CD4-positive, alpha-beta T cell (primary cell): ENCODE data around the gene THOC7. TPM values are rescaled to one million over a fixed set of nuclear protein-coding genes. Genes with fewer than 3 reads are reported as not detected.

ENCODE experiments used
- ATAC-seq: fragments of 200-7000 bp; cut with Tn5 transposase; one replicate; pipeline ENCODE4 v1.10.0; 2022; ENCODE audit warnings: mild to moderate bottlenecking; ENCODE audit not compliant: poor library complexity
- CTCF ChIA-PET: fragments of 350-600 bp; sonication (Branson Sonifier 250); formaldehyde crosslinking; loops from one replicate; lab custom pipeline; 2021; ENCODE audit warnings: antibody characterized with exemption, inconsistent platforms; lab: Charles Lee
- POLR2A ChIA-PET: fragments of 350-600 bp; sonication (Branson Sonifier 250); formaldehyde crosslinking; loops from one replicate; lab custom pipeline; 2021; ENCODE audit warnings: antibody characterized with exemption, inconsistent platforms; lab: Charles Lee
- DNase-seq, 14 experiments: peaks; one replicate each; pipeline ENCODE4 v3.0.0-alpha.2; 2013 to 2020; ENCODE audit warnings: mixed read lengths in 2 of 14
- H3K27ac ChIP-seq, 2 donors: one replicate each; pipeline versions ENCODE4 v1.5.1 to v1.7.0; 2013; ENCODE audit warnings: low read length in 2 of 2, low read depth in 1 of 2, mild to moderate bottlenecking in 1 of 2
- H3K27me3 ChIP-seq, 2 experiments: 1 replicate in 1 of 2; 2 replicates in 1 of 2; pipeline versions ENCODE4 v1.6.1 to v1.7.0; 2013; ENCODE audit warnings: low read length in 2 of 2, control low read depth in 1 of 2, mild to moderate bottlenecking in 1 of 2, moderate library complexity in 1 of 2; ENCODE audit not compliant: insufficient read depth in 2 of 2, control insufficient read depth in 1 of 2
- H3K36me3 ChIP-seq: one replicate; pipeline ENCODE4 v1.6.1; 2013; ENCODE audit warnings: low read length, control low read depth; ENCODE audit not compliant: insufficient read depth
- H3K4me1 ChIP-seq: one replicate; pipeline ENCODE4 v1.6.1; 2013; ENCODE audit warnings: low read length, control low read depth; ENCODE audit not compliant: insufficient read depth
- H3K4me3 ChIP-seq: one replicate; pipeline ENCODE4 v1.5.1; 2013; ENCODE audit warnings: mild to moderate bottlenecking, low read length, moderate library complexity
- H3K9me3 ChIP-seq, 2 experiments: 1 replicate in 1 of 2; 2 replicates in 1 of 2; pipeline versions ENCODE4 v1.6.1 to v1.7.0; 2013; ENCODE audit warnings: low read length in 2 of 2, mild to moderate bottlenecking in 2 of 2, control low read depth in 1 of 2, moderate library complexity in 1 of 2; ENCODE audit not compliant: control insufficient read depth in 1 of 2, insufficient read depth in 1 of 2
- H3K27ac Mint-ChIP-seq: one replicate; pipeline ENCODE4 v1.8.0; 2020; ENCODE audit warnings: mixed read lengths
- H3K27me3 Mint-ChIP-seq: one replicate; pipeline ENCODE4 v1.8.0; 2021; ENCODE audit warnings: mixed read lengths
- H3K36me3 Mint-ChIP-seq: one replicate; pipeline ENCODE4 v1.8.0; 2021; ENCODE audit warnings: low read depth, mixed read lengths
- H3K4me1 Mint-ChIP-seq: one replicate; pipeline ENCODE4 v1.8.0; 2021; ENCODE audit warnings: low read depth, mixed read lengths
- H3K4me3 Mint-ChIP-seq: one replicate; pipeline ENCODE4 v1.8.0; 2020; ENCODE audit warnings: mild to moderate bottlenecking, mixed read lengths
- H3K9me3 Mint-ChIP-seq: one replicate; pipeline ENCODE4 v1.8.0; 2020; ENCODE audit warnings: mixed read lengths
- CTCF ChIP-seq: fragments of 200-600 bp; IDR thresholded peaks from one replicate; pipeline ENCODE4 v1.8.0; 2022; ENCODE audit warnings: antibody characterized with exemption, mild to moderate bottlenecking
- intact Hi-C, 2 experiments: fragments of 100-400 bp; cut with DNase I in 1 of 2; cut with micrococcal nuclease in 1 of 2; formaldehyde crosslinking; loops; one replicate each; pipeline versions ENCODE4 v1.15.1 to v1.9.0; 2023 to 2025; cut with DNase I, micrococcal nuclease
- total RNA-seq, 174 experiments: library from RNA in 2 of 174; stranded (reverse) in 2 of 174; gene quantifications; one replicate each; pipeline ENCODE4 v1.2.3 and lab custom pipeline; 2021 to 2026

THOC7 gene
- total RNA-seq, 2 experiments from 2014 or later = 21.6 to 23.7 TPM

GRCh38 chr3:63832395-63832794 is 31.2 kb downstream of the THOC7 start:
- Mint-ChIP-seq H3K27me3 (no peaks in the 10 kb centered on the region), H3K4me1 (no peaks in the 10 kb centered on the region), H3K36me3 (peaks cover 66% of the 10 kb centered on the region), H3K9me3 (no peaks in the 10 kb centered on the region), H3K4me3 (no peak overlapping the region), H3K27ac (no peak overlapping the region)
- intact Hi-C loops = no loop called here
- ChIA-PET POLR2A (interaction anchor here (0.6 kb wide), 1 partner anchor 63 kb away, joined by 3 read pairs; no protein-coding TSS in a partner anchor), CTCF (no interaction called here)
- TF ChIP-seq CTCF = no peak
- DNase-seq (no peak), ATAC-seq (no peak)
- H3K4me3 ChIP-seq = no peak overlapping the region
- H3K36me3 ChIP-seq = peaks cover 28% of the 10 kb centered on the region
- no peaks in the 10 kb centered on the region for H3K4me1 ChIP-seq
- H3K9me3 ChIP-seq = no peaks in the 10 kb centered on the region
- H3K27me3 ChIP-seq = no peaks in the 10 kb centered on the region
- H3K27ac ChIP-seq = no peak overlapping the region

GRCh38 chr3:63830526-63830925 is 33.1 kb downstream of the THOC7 start:
- TF ChIP-seq CTCF = no peak
- ChIA-PET CTCF (no interaction called here), POLR2A (no interaction called here)
- DNase-seq (no peak), ATAC-seq (no peak)
- H3K9me3 ChIP-seq = no peaks in the 10 kb centered on the region
- H3K4me3 ChIP-seq = no peak overlapping the region
- Mint-ChIP-seq H3K4me1 (no peaks in the 10 kb centered on the region), H3K27me3 (no peaks in the 10 kb centered on the region), H3K27ac (no peak overlapping the region), H3K36me3 (peaks cover 52% of the 10 kb centered on the region), H3K4me3 (no peak overlapping the region), H3K9me3 (no peaks in the 10 kb centered on the region)
- H3K36me3 ChIP-seq = peaks cover 28% of the 10 kb centered on the region
- no peak overlapping the region for H3K27ac ChIP-seq
- H3K4me1 ChIP-seq = no peaks in the 10 kb centered on the region
- intact Hi-C loops = no loop called here
- H3K27me3 ChIP-seq = no peaks in the 10 kb centered on the region

GRCh38 chr3:63824309-63824708 is 39.3 kb downstream of the THOC7 start:
- DNase-seq (no peak), ATAC-seq (no peak)
- no peaks in the 10 kb centered on the region for H3K9me3 Mint-ChIP-seq
- intact Hi-C loops = no loop called here
- H3K36me3 Mint-ChIP-seq = no peaks in the 10 kb centered on the region
- no peaks in the 10 kb centered on the region for H3K4me1 Mint-ChIP-seq
- no peak overlapping the region for H3K4me3 ChIP-seq
- no peak overlapping the region for H3K27ac ChIP-seq
- CTCF ChIA-PET = no interaction called here
- H3K27me3 Mint-ChIP-seq = no peaks in the 10 kb centered on the region
- POLR2A ChIA-PET = no interaction called here
- no peaks in the 10 kb centered on the region for H3K4me1 ChIP-seq
- no peaks in the 10 kb centered on the region for H3K36me3 ChIP-seq
- no peaks in the 10 kb centered on the region for H3K9me3 ChIP-seq
- no peak overlapping the region for H3K27ac Mint-ChIP-seq
- no peaks in the 10 kb centered on the region for H3K27me3 ChIP-seq
- TF ChIP-seq CTCF = no peak
- no peak overlapping the region for H3K4me3 Mint-ChIP-seq
